Measurements from ENCODE around the gene CMTM5.
"Not testable (repeated sequence)": the region's sequence is repeated elsewhere in the genome, so short reads cannot be mapped to it uniquely, and the experiment has no call there.

Gene CMTM5

DNA sequence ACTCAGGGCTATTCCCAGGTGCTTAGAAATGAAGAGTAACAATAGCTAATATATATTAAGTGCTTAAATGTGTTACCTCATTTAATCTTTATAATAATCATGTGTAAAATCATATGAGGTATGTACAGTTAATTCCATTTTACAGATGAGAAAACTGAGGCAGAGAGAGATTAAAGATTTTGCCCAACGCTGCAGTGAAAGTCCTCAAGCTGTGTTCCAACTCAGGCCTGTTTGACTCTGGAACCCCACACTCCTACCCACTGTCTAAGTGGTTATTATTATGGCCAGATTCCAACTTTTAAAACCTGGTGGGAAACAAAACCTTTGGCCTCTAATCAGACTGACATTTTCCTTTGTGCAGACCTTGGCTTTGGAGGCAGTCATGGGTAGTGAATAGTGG, 10.2 kb downstream of the CMTM5 start:
- no peak for TF ChIP-seq ZFX (IDR thresholded peaks at IDR 0.05)
- TF ChIP-seq, protein P1, sequence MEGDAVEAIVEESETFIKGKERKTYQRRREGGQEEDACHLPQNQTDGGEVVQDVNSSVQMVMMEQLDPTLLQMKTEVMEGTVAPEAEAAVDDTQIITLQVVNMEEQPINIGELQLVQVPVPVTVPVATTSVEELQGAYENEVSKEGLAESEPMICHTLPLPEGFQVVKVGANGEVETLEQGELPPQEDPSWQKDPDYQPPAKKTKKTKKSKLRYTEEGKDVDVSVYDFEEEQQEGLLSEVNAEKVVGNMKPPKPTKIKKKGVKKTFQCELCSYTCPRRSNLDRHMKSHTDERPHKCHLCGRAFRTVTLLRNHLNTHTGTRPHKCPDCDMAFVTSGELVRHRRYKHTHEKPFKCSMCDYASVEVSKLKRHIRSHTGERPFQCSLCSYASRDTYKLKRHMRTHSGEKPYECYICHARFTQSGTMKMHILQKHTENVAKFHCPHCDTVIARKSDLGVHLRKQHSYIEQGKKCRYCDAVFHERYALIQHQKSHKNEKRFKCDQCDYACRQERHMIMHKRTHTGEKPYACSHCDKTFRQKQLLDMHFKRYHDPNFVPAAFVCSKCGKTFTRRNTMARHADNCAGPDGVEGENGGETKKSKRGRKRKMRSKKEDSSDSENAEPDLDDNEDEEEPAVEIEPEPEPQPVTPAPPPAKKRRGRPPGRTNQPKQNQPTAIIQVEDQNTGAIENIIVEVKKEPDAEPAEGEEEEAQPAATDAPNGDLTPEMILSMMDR (conservative IDR thresholded peaks at IDR 0.05) = no peak
- H3K27ac ChIP-seq = no peak overlapping the region

DNA sequence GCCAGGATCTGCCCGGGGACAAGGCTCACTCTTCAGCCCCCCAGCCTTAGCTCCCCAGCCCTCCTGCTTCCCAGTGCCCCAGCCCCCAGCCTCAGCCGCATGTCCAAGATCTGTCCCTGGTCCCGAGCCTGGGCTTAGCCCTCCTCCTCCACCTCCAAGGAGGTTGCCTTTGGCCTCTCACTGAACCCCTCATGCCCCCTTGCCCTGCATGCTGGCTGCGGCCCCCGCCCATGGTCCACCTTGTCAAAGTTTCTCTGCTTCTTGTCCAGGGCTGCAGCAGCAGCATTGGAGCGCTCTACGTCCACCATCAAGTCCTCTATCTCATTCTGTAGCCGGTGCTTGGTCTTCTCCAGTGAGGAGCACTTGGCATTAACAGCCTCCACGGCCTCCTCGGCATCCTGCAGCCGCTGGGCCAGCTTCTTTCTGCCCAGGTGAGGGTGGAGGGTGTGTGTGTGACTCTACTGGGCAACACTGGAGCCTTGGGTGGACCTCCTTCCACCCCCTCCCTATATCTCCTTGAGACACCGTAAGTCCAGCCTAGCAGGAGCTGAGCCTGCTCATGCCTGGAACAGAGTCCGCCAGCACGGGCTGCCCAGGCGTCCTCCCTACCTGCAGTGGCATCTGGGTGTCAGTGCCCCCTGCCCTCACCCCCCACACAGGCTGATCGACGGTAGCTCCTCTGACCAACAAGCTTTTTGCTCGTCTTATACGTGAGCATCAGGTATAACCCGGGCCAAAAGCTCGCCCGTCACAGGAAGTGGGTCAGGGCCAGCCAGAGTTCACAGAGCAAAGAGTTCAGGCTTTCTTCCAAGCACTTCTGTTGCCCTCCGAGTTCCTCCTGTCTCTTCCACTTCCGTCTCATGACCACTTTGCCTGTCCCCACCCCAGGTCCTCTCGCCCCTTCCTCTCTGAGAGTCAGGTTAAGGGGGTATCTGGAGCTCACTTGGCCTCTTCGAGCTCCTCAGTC, 11.4 kb downstream of the CMTM5 start:
- no peak overlapping the region for H3K27ac ChIP-seq
- TF ChIP-seq ZFX (IDR thresholded peaks at IDR 0.05) = no peak
- TF ChIP-seq, protein P1 (conservative IDR thresholded peaks at IDR 0.05) = no peak

DNA sequence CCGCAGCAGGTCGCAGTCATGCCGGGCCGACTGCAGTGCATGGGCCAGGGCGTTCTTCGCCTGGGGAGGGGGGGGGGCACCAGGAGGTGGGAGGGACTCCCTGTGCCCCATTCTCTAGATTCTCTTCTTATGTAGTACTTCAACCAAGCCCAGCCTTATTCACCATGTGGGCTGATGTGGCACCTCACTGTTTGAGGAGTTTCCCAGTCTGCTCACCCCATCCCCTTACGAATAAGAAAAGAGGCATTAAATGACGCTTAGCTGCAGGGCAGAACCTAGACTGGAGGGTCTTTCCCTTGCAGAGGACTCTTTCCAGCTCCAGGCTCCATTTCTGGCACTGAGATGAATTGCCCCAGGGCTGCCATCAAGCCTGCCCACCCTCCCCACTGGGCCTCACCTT, 12.2 kb downstream of the CMTM5 start:
- TF ChIP-seq, protein P1 (conservative IDR thresholded peaks at IDR 0.05) = no peak
- TF ChIP-seq ZFX (IDR thresholded peaks at IDR 0.05) = no peak
- no peak overlapping the region for H3K27ac ChIP-seq

DNA sequence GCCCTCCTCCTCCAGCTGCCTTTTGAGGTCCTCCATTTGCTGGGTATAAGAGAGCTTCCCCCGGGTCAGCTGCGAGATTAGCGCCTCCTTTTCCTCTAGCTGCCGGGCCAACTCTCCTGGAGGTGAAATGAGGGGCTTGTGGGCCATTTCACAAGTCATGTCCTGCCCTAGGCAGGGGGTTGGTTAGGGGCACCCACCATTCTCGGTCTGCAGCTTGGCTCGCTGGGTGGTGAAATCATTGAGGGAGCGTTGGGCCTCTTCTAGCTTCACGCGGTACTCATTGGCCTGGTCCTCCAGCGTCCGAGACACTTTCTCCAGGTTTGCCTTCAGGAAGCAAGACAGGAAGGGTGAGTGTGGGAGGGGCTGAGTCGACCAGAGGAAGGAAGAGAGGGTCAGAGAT, 12.6 kb downstream of the CMTM5 start:
- no peak for TF ChIP-seq ZFX (IDR thresholded peaks at IDR 0.05)
- TF ChIP-seq, protein P1 (conservative IDR thresholded peaks at IDR 0.05) = no peak

DNA sequence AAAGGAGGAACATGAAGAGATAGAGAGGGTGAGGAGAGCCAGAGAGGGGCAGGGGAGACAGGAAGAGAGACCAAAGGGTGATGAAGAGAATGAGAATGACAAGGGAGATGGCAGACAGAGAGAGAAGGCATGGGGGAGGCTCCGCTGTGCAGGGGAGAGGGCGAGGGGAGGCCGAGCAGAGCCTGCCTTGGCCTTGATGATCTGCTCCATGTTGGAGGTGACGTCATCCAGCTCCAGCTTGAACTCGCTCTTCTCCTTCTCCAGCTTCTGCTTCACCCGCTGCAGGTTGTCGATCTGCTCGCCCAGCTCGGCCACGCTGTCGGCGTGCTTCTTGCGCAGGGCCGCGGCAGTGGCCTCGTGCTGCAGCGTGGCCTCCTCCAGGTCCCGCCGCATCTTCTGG, 13.0 kb downstream of the CMTM5 start:
- not testable (repeated sequence) for H3K27ac ChIP-seq

More for the DNA sequence above, 12.6 kb downstream of the CMTM5 start:
- no peak overlapping the region for H3K27ac ChIP-seq

DNA sequence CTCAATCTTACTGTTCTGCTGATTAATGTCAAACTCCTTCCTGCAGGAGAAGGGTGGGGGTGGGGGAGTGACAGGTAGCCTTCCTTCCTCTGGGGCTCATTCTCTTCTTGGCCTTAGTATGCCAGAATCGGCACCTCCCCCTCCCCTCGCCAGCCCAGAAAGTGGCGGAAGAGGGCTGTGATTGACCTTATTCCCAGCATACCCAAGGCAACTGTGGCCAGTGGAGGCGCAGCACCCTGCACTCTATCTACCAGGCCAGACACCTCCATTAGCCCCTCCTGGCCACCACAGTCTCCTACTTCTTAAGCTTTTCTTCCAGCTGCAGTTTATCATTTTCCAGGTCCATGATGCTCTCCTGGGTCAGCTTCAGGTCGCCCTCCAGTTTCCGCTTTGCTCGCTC, 15.8 kb downstream of the CMTM5 start:
- no peak overlapping the region for H3K27ac ChIP-seq
- TF ChIP-seq, protein P1 (conservative IDR thresholded peaks at IDR 0.05) = no peak
- TF ChIP-seq ZFX (IDR thresholded peaks at IDR 0.05) = no peak

DNA sequence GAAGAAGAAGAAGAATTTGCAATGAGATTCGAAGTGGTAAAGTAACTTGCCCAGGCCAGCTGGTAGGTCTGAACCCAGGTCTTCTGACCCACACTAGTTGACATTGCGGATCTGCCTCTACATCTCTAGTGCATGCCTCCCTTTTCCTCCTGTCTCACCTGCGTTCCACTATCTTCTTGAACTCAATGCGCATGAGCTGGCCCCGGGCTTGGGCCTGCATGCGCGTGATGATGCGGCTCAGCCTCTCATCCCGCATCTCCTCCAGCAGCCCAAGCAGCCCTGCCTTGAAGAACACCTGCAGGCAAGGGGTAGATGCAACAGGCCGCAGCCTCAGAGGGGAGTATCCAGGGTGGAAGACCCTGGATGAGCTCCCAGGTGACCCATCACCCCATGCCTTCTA, 19.3 kb downstream of the CMTM5 start:
- no peak for TF ChIP-seq ZFX (IDR thresholded peaks at IDR 0.05)
- TF ChIP-seq, protein P1 (conservative IDR thresholded peaks at IDR 0.05) = no peak
- H3K27ac ChIP-seq = no peak overlapping the region
